ENCODE data around the gene SAFB. TPM values are rescaled to one million over a fixed set of nuclear protein-coding genes. Genes with fewer than 3 reads are reported as not detected.

SAFB gene
- total RNA-seq: 44.5 and 85.1 TPM in 2 replicates

GRCh38 chr19:5622465-5623396 lies at the start of gene SAFB, which contains the start of gene SAFB2:
TSS of gene SAFB (plus strand) at chr19:5623083. CDS start at chr19:5623206, 123 bp downstream.
TSS of gene SAFB2 (minus strand) at chr19:5622776. CDS start at chr19:5622715, 61 bp downstream.

GRCh38 chr19:5680437-5681368 lies 57.8 kb downstream of the SAFB start, which contains the start of the genes HSD11B1L and MICOS13:
TSS of gene HSD11B1L (plus strand) at chr19:5681027. CDS start at chr19:5684833, 3,806 bp downstream.
TSS of gene MICOS13 (minus strand) at chr19:5680516. CDS start at chr19:5680486, 30 bp downstream.

GRCh38 chr19:5690125-5690954 lies 67.5 kb downstream of the SAFB start, which contains the start of gene RPL36:
TSS of gene RPL36 (plus strand) at chr19:5690295. CDS start at chr19:5690508, 213 bp downstream.

Other genes starting within 250 kb of the SAFB start
- gene ZNRF4, start 167.7 kb upstream of the SAFB start, total RNA-seq: not detected in 2 replicates
- 0.06 TPM in 1 of 2 replicates, not detected in the other for gene TINCR, start 55.1 kb upstream of the SAFB start, total RNA-seq
- 21.0 and 59.6 TPM in 2 replicates for gene SAFB2, start 307 bp upstream of the SAFB start, total RNA-seq
- gene MICOS13, start 57.4 kb downstream of the SAFB start, total RNA-seq: 23.2 and 39.2 TPM in 2 replicates
- 6.3 and 8.1 TPM in 2 replicates for gene HSD11B1L, start 57.9 kb downstream of the SAFB start, total RNA-seq
- 360 and 493 TPM in 2 replicates for gene RPL36, start 67.2 kb downstream of the SAFB start, total RNA-seq
- gene LONP1, start 97.1 kb downstream of the SAFB start, total RNA-seq: 58.9 and 92.1 TPM in 2 replicates
- gene CATSPERD, start 97.6 kb downstream of the SAFB start, total RNA-seq: not detected in 2 replicates
- 0.13 and 0.32 TPM in 2 replicates for gene PRR22, start 161.7 kb downstream of the SAFB start, total RNA-seq
- 21.2 and 23.5 TPM in 2 replicates for gene DUS3L, start 168.1 kb downstream of the SAFB start, total RNA-seq
- 0.25 and 0.32 TPM in 2 replicates for gene NRTN, start 182.0 kb downstream of the SAFB start, total RNA-seq
- not detected in 2 replicates for gene FUT6, start 216.6 kb downstream of the SAFB start, total RNA-seq
- not detected in 2 replicates for gene FUT3, start 228.4 kb downstream of the SAFB start, total RNA-seq
- gene FUT5, start 247.5 kb downstream of the SAFB start, total RNA-seq: not detected in 2 replicates